Measurements from ENCODE around the gene STMN3.

The STMN3 gene

DNA sequence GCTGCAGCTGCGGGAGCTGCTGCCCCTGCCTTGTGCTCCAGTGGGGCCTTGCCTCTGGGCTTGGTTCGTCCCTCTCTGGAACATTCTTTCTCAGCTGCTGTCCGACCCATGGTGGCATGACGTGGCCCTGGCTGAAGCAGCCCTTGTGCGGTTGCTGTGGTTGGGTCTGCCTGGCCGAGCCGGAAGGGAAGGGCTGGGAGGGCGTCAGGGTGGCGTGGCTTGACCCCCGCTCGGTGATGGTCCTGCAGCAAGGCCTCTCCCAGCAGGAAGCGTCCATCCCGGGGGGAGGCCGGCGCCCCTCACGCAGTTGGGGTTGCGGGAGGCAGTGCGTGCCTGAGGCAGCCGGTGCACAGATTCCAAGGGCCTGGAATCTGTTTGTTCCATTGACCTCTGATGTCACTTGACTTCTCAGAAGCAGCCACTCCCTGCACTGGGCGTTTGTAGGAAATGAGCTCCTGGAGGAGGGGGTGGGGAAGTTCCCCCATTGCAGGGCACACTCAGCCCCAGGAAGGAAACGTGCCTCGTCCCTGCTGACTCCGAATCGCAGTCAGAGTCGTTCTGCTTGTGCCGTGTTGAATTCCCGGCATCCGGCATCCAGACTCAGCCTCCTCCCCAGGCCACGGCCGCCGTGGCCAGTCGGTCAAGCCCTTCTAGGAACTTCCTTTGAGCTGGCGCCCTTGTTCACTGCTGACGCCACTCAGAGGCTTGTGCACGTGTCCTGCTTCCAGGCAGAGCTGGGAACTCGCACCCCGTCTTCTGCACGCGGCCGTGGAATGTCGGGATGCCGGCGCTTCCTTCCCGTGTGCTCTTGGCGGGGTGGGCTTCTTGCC is 33.5 kb upstream of the STMN3 start:
- H2BK5ac ChIP-seq (ENCODE audit: low read depth, low read length, poor library complexity): peak overlapping the region; percentile 13
- H3K18ac ChIP-seq (ENCODE audit: low read length): peak overlapping the region; percentile 0
- H3K9me3 ChIP-seq (ENCODE audit: insufficient read depth, low read depth, low read length): peaks cover 3% of the 10 kb centered on the region
- H2AK5ac ChIP-seq (ENCODE audit: low read length): peak overlapping the region; percentile 5
- peaks cover 0 to 2% of the 10 kb centered on the region in 2 experiments for H3K36me3 ChIP-seq (ENCODE audit: control insufficient read depth in 1 of 2, insufficient read depth in 2 of 2, low read length in 2 of 2)
- peak overlapping the region; percentile 43 for H3K27ac ChIP-seq (ENCODE audit: low read depth, low read length)
- no peaks in the 10 kb centered on the region for H3K27me3 ChIP-seq (ENCODE audit: insufficient read depth, low read length)
- peak overlapping the region; percentile 36 for H3K14ac ChIP-seq (ENCODE audit: low read length)
- peaks cover 32 to 34% of the 10 kb centered on the region in 2 experiments for H3K4me1 ChIP-seq (ENCODE audit: control insufficient read depth in 1 of 2, insufficient read depth in 2 of 2, low read length in 2 of 2)
- DNase-seq: peak; percentile 81 to 88
- H3K4ac ChIP-seq (ENCODE audit: low read depth, low read length): no peak overlapping the region
- H3K9ac ChIP-seq (ENCODE audit: low read length): no peak overlapping the region
- no peak overlapping the region for H4K12ac ChIP-seq (ENCODE audit: low read depth, low read length)
- peak overlapping the region; percentile 33 for H2BK120ac ChIP-seq (ENCODE audit: insufficient read depth, low read length, poor library complexity)
- peak overlapping the region; percentile 2 for H2BK12ac ChIP-seq (ENCODE audit: low read length)
- peak overlapping the region; percentile 28 for H4K91ac ChIP-seq (ENCODE audit: low read depth, low read length)
- no peak overlapping the region for H3K4me2 ChIP-seq (ENCODE audit: low read length)
- peak overlapping the region; percentile 5 for H4K8ac ChIP-seq (ENCODE audit: low read depth, low read length)
- no peak overlapping the region for H2AFZ ChIP-seq (ENCODE audit: insufficient read depth, low read length, poor library complexity)
- WGBS (ENCODE audit: extremely low coverage, insufficient coverage, insufficient read length): no CpG with 5 or more reads among the region's 45 CpGs
- no peak overlapping the region for H3K4me3 ChIP-seq (ENCODE audit: low read depth, low read length)
- no peak overlapping the region for H3K23ac ChIP-seq (ENCODE audit: low read length)
- H3K79me1 ChIP-seq (ENCODE audit: low read length): peaks cover 23% of the 10 kb centered on the region
- H3K79me2 ChIP-seq (ENCODE audit: control insufficient read depth, insufficient read depth, low read length, poor library complexity): peaks cover 4% of the 10 kb centered on the region

- Histone ChIP-seq H3K23ac (ENCODE audit: low read length) (no peak overlapping the region), H3K9me3 (ENCODE audit: insufficient read depth, low read depth, low read length) (peaks cover 6% of the 10 kb centered on the region), H2AFZ (ENCODE audit: insufficient read depth, low read length, poor library complexity) (no peak overlapping the region), H2BK5ac (ENCODE audit: low read depth, low read length, poor library complexity) (no peak overlapping the region), H3K4me3 (ENCODE audit: low read depth, low read length) (no peak overlapping the region), H3K9ac (ENCODE audit: low read length) (no peak overlapping the region), H3K79me1 (ENCODE audit: low read length) (peaks cover 27% of the 10 kb centered on the region), H4K8ac (ENCODE audit: low read depth, low read length) (peak overlapping the region; percentile 5), H3K4me2 (ENCODE audit: low read length) (no peak overlapping the region), H3K79me2 (ENCODE audit: control insufficient read depth, insufficient read depth, low read length, poor library complexity) (peaks cover 6% of the 10 kb centered on the region), H4K12ac (ENCODE audit: low read depth, low read length) (no peak overlapping the region), H3K27ac (ENCODE audit: low read depth, low read length) (peak overlapping the region; percentile 30), H4K91ac (ENCODE audit: low read depth, low read length) (peak overlapping the region; percentile 28), H3K36me3 (ENCODE audit: control insufficient read depth in 1 of 2, insufficient read depth in 2 of 2, low read length in 2 of 2) (peaks cover 0 to 7% of the 10 kb centered on the region in 2 experiments), H3K4me1 (ENCODE audit: control insufficient read depth in 1 of 2, insufficient read depth in 2 of 2, low read length in 2 of 2) (peaks cover 37 to 39% of the 10 kb centered on the region in 2 experiments), H3K27me3 (ENCODE audit: insufficient read depth, low read length) (no peaks in the 10 kb centered on the region), H3K18ac (ENCODE audit: low read length) (peak overlapping the region; percentile 0), H2BK12ac (ENCODE audit: low read length) (peak overlapping the region; percentile 34), H2BK120ac (ENCODE audit: insufficient read depth, low read length, poor library complexity) (peak overlapping the region; percentile 33), H3K14ac (ENCODE audit: low read length) (peak overlapping the region; percentile 7), H3K4ac (ENCODE audit: low read depth, low read length) (no peak overlapping the region), H2AK5ac (ENCODE audit: low read length) (peak overlapping the region; percentile 5)
- DNase-seq: no peak
- WGBS (ENCODE audit: extremely low coverage, insufficient coverage, insufficient read length): no CpG with 5 or more reads among the region's 24 CpGs
Observed at GRCh38 chr20:63686094-63686491, 32.9 kb upstream of the STMN3 start.

GRCh38 chr20:63685269-63686026 is 32.2 kb upstream of the STMN3 start:
- no peak overlapping the region for H2BK5ac ChIP-seq (ENCODE audit: low read depth, low read length, poor library complexity)
- no peak overlapping the region for H3K27ac ChIP-seq (ENCODE audit: low read depth, low read length)
- no peak overlapping the region for H3K18ac ChIP-seq (ENCODE audit: low read length)
- no peak overlapping the region for H3K4me3 ChIP-seq (ENCODE audit: low read depth, low read length)
- peak overlapping the region; percentile 34 for H2BK12ac ChIP-seq (ENCODE audit: low read length)
- H4K8ac ChIP-seq (ENCODE audit: low read depth, low read length): no peak overlapping the region
- no peaks in the 10 kb centered on the region for H3K27me3 ChIP-seq (ENCODE audit: insufficient read depth, low read length)
- DNase-seq: no peak
- H2AFZ ChIP-seq (ENCODE audit: insufficient read depth, low read length, poor library complexity): no peak overlapping the region
- no peak overlapping the region for H4K12ac ChIP-seq (ENCODE audit: low read depth, low read length)
- H3K4ac ChIP-seq (ENCODE audit: low read depth, low read length): no peak overlapping the region
- no peak overlapping the region for H3K23ac ChIP-seq (ENCODE audit: low read length)
- no peak overlapping the region for H3K9ac ChIP-seq (ENCODE audit: low read length)
- no peak overlapping the region for H2AK5ac ChIP-seq (ENCODE audit: low read length)
- H3K4me1 ChIP-seq (ENCODE audit: control insufficient read depth in 1 of 2, insufficient read depth in 2 of 2, low read length in 2 of 2): peaks cover 37 to 39% of the 10 kb centered on the region in 2 experiments
- no CpG with 5 or more reads among the region's 21 CpGs for WGBS (ENCODE audit: extremely low coverage, insufficient coverage, insufficient read length)
- no peak overlapping the region for H2BK120ac ChIP-seq (ENCODE audit: insufficient read depth, low read length, poor library complexity)
- H4K91ac ChIP-seq (ENCODE audit: low read depth, low read length): no peak overlapping the region
- peaks cover 6% of the 10 kb centered on the region for H3K79me2 ChIP-seq (ENCODE audit: control insufficient read depth, insufficient read depth, low read length, poor library complexity)
- peaks cover 27% of the 10 kb centered on the region for H3K79me1 ChIP-seq (ENCODE audit: low read length)
- H3K9me3 ChIP-seq (ENCODE audit: insufficient read depth, low read depth, low read length): peaks cover 6% of the 10 kb centered on the region
- no peak overlapping the region for H3K4me2 ChIP-seq (ENCODE audit: low read length)
- H3K14ac ChIP-seq (ENCODE audit: low read length): no peak overlapping the region
- H3K36me3 ChIP-seq (ENCODE audit: control insufficient read depth in 1 of 2, insufficient read depth in 2 of 2, low read length in 2 of 2): peaks cover under 1 to 8% of the 10 kb centered on the region in 2 experiments

DNA sequence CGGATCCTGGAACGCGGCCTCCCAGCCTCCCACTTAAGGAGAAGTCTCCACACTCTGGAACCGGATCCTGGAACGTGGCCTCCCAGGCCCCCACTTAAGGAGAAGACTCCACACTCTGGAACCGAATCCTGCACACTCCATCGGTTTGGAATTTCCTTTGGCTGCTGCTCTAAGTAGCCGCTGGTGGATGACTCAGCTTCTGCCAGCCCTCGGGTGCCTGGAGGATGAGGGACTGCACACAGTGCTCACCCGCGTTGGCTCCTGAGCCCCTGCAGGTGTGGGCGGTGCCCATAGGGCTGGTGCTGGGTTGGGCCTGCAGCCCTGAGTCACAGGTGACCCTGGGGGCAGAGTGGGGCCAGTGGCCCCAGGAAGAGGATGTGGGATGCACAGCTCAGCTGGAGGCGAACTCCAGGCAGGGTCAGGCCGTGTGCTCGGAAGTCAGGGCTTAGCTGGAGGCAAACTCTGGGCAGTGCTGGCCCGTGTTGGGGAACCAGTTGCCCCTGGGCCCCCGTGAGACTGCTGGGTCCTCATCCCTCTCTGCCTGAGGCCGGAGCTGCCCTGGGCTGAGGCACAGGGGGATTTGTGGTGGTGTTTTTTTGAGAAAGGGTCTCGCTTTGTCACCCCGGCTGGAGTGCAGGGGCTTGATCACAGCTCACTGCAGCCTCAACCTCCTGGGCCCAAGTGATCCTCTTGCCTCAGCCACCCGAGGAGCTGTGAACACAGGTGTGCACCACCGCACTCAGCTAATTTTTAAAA is 29.3 kb upstream of the STMN3 start:
- Histone ChIP-seq H3K18ac (ENCODE audit: low read length) (peak overlapping the region; percentile 11), H3K4me3 (ENCODE audit: low read depth, low read length) (no peak overlapping the region), H4K12ac (ENCODE audit: low read depth, low read length) (no peak overlapping the region), H4K8ac (ENCODE audit: low read depth, low read length) (peak overlapping the region; percentile 55), H3K36me3 (ENCODE audit: control insufficient read depth in 1 of 2, insufficient read depth in 2 of 2, low read length in 2 of 2) (peaks cover 11 to 25% of the 10 kb centered on the region in 2 experiments), H2BK12ac (ENCODE audit: low read length) (peak overlapping the region; percentile 39), H2BK120ac (ENCODE audit: insufficient read depth, low read length, poor library complexity) (peak overlapping the region; percentile 46), H3K27ac (ENCODE audit: low read depth, low read length) (peak overlapping the region; percentile 88), H4K91ac (ENCODE audit: low read depth, low read length) (peak overlapping the region; percentile 85), H3K27me3 (ENCODE audit: insufficient read depth, low read length) (no peaks in the 10 kb centered on the region), H3K9ac (ENCODE audit: low read length) (no peak overlapping the region), H3K4ac (ENCODE audit: low read depth, low read length) (no peak overlapping the region), H2BK5ac (ENCODE audit: low read depth, low read length, poor library complexity) (peak overlapping the region; percentile 88), H2AFZ (ENCODE audit: insufficient read depth, low read length, poor library complexity) (peak overlapping the region; percentile 6), H3K79me2 (ENCODE audit: control insufficient read depth, insufficient read depth, low read length, poor library complexity) (peaks cover 6% of the 10 kb centered on the region), H3K9me3 (ENCODE audit: insufficient read depth, low read depth, low read length) (peaks cover 6% of the 10 kb centered on the region), H2AK5ac (ENCODE audit: low read length) (peak overlapping the region; percentile 7), H3K4me1 (ENCODE audit: control insufficient read depth in 1 of 2, insufficient read depth in 2 of 2, low read length in 2 of 2) (peaks cover 37 to 39% of the 10 kb centered on the region in 2 experiments), H3K23ac (ENCODE audit: low read length) (no peak overlapping the region), H3K79me1 (ENCODE audit: low read length) (peaks cover 27% of the 10 kb centered on the region), H3K14ac (ENCODE audit: low read length) (peak overlapping the region; percentile 48), H3K4me2 (ENCODE audit: low read length) (peak overlapping the region; percentile 23)
- peak; percentile 99 to 100 for DNase-seq
- whole genome bisulfite sequencing (ENCODE audit: extremely low coverage, insufficient coverage, insufficient read length): no CpG with 5 or more reads among the region's 22 CpGs
